Skin epidermis (tissue), 12 donors: Measurements from ENCODE around the gene NFASC.

Source experiments
- H3K27ac ChIP-seq, 21 experiments: fragments of 200-600 bp; sonication (generic) in 11 of 21; one replicate each; pipeline ENCODE4 v1.5.0; 2020; ENCODE audit warnings: mild to moderate bottlenecking in 3 of 21, inconsistent platforms in 2 of 21, moderate library complexity in 2 of 21
- H3K4me3 ChIP-seq, 7 experiments: fragments of 200-600 bp; sonication (generic) in 2 of 7; one replicate each; pipeline ENCODE4 v1.5.0; 2020; ENCODE audit warnings: inconsistent platforms in 2 of 7, mild to moderate bottlenecking in 2 of 7, moderate library complexity in 1 of 7

The NFASC gene

GRCh38 chr1:205017766-205018165 lies 147.1 kb downstream of the NFASC start:
- no peak overlapping the region for H3K4me3 ChIP-seq
- H3K27ac ChIP-seq = no peak overlapping the region

DNA sequence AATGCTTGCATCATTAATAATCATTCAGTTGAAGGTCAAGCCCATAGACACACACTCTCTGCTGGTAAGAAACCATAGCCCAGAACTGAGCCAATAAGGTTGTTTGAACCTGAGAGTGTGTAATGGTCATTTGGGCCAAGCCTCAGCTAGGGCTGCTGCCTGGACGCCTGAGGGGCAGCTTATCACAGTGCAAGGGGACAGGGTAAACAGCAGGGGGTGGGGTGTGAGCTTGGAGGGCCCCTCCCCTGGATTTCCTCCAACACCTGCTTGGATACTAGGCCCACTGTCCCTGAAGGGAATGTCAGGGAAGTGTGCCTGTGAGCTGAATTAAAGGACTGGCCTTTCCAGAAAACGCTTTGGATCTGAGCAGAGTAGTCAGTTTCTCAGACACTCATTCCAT lies 147.7 kb downstream of the NFASC start:
- no peak overlapping the region for H3K4me3 ChIP-seq
- H3K27ac ChIP-seq = no peak overlapping the region

- Histone ChIP-seq H3K27ac (no peak overlapping the region), H3K4me3 (no peak overlapping the region)
Observed at GRCh38 chr1:205020466-205020865, 149.8 kb downstream of the NFASC start.

- Histone ChIP-seq H3K27ac (no peak overlapping the region), H3K4me3 (no peak overlapping the region)
Observed at GRCh38 chr1:205024679-205025078, 154.0 kb downstream of the NFASC start.

DNA sequence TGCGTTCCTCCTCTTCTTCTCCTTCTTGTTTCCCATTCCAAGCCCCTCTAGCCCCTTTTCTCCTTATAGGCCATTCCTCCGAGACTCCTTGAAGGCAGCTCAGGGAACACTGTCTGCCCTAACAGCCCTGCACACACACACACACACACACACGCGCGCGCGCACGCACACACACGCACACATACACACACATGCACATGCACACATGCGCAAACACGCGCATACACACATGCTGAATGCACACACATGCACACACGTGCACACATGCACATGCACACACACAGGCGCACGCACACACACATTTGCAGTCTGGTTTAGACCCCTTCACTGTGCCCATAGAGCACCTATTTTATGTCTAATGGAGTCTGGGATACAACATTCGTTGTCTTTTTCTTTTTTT lies 154.6 kb downstream of the NFASC start:
- Histone ChIP-seq H3K4me3 (no peak overlapping the region), H3K27ac (no peak overlapping the region)

GRCh38 chr1:205026181-205026580 lies 155.5 kb downstream of the NFASC start:
- Histone ChIP-seq H3K4me3 (no peak overlapping the region), H3K27ac (no peak overlapping the region)

DNA sequence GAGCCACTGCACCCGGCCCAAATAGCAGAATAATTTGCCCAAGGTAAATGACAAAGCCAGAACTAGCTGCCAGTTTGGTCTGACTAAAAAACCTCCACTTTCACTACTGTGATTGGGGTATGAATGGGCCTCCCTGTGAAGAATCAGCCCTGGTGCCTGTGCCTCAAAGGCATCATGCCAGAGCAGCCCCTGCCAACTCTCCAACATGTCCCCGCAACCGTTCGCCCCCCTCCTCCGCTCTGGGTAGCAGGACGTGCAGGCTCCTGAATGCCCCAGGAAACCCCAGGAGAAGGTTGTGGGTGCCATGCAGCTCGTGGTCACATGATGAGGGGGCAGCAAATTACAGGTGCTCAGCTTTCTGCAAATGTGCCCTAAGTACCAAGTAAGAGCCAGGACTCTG lies 157.7 kb downstream of the NFASC start:
- no peak overlapping the region for H3K4me3 ChIP-seq
- H3K27ac ChIP-seq = no peak overlapping the region

- no peak overlapping the region for H3K4me3 ChIP-seq
- no peak overlapping the region for H3K27ac ChIP-seq
Observed at GRCh38 chr1:205028924-205029323, 158.3 kb downstream of the NFASC start.

DNA sequence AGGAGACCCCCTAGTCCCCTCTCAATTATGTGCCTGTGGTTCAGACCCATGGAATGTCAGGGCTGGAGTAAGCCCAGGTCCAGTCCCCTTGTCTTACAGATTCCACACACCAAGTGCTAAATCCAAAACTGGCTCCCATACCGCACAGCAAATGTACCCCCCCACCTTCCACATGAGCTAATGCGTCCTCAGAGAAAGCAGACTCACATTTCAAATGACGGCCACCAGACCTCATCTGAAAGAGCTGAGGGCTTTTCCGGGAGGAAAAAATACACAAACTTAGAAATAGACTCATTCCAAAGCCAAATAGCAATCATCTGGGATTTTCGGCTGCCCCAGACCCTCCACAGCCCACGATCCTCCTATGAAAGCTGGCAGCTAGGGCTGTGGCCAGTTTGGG lies 159.6 kb downstream of the NFASC start:
- Histone ChIP-seq H3K27ac (no peak overlapping the region), H3K4me3 (no peak overlapping the region)

DNA sequence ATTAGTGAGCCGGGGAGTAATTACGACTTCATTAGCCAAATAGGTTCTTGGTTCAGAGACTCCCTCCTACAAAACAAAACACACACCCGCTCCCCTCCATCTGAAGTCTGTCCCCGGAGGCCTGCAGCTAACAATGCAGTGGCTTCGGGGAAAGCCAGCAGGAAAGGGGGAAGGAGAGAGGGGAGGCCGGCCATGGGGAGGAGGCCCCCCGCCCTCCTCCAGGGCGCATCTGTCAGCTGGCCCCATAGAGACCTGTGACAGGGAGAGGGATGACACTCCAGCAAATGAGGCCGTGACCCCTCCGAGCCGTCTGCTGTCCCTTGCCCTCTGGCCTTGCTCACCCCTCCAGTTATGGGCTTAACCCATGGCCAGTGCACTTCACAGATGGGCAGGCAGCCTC lies 160.2 kb downstream of the NFASC start:
- Histone ChIP-seq H3K27ac (no peak overlapping the region), H3K4me3 (no peak overlapping the region)

DNA sequence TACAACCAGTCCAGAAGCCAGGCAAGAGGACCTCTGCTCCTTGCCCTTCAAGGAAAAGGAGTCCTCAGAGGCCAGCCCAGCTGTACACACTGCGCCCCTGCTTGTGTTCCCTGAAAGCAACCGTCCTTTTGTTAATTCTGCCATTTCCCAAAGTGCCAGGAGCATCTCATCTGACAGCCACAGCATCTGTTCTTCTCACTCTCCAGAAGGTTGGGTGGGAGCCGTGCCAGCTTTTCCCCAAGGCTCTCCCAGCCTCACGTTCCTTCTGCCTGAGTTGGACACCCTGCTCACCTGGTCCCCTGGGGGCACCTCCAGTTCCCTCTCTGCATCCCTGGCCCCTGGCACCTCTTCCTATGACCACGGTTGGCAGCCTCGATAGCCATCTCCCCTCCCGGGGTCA lies 161.8 kb downstream of the NFASC start:
- Histone ChIP-seq H3K4me3 (no peak overlapping the region), H3K27ac (no peak overlapping the region)

DNA sequence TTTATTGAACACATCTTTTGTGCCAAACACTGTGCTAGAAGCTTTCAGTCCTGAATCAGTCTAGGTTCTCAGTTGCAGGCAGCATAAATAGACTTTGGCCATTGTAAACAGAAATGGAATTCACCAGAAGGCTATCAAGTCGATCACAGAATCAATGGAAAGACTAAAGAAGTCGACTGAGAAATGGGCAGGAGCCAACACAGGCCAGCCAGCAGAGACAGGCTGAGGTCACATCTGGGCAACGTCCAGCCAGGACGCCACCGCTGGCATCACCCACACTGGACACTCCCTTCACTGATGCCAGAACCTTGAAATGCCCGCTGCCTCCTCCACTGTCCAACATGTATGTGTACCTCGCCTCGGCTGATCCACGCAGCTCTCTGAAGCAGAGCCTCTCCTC lies 166.9 kb downstream of the NFASC start:
- Histone ChIP-seq H3K4me3 (no peak overlapping the region), H3K27ac (no peak overlapping the region)

DNA sequence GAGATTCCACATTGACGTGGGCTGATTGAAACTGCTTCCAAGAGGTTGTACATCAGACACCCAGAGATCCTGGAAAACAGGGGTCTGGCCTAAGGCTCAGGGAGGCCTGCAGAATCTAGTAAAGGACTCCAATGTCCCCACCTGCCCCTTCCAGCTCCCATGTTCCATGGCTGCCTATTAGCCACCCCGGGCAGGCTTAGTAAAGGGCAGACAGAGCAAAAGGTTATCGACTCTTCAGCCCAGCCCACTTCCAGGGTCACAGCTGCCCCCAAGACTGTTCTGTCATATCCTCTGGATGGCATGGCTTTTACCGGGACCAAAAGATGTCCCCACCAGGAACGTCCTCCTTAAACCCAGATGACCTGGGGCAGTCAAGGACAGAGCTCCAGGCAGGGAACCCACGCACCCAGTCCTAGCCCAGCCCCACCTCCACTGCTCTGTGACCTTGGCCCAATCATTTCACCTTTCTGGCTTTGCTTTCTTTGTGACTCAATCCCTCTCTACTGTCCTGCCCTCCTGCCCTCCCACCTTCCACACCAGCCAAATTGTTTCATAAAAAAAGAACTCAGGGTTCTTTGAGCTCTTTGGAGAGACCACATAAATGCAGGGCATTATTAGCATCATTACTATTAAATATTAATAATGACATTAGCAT lies 167.6 kb downstream of the NFASC start:
- H3K4me3 ChIP-seq = no peak overlapping the region
- H3K27ac ChIP-seq = no peak overlapping the region

- H3K4me3 ChIP-seq = no peak overlapping the region
- no peak overlapping the region for H3K27ac ChIP-seq
Observed at GRCh38 chr1:205041001-205041715, 170.5 kb downstream of the NFASC start.

DNA sequence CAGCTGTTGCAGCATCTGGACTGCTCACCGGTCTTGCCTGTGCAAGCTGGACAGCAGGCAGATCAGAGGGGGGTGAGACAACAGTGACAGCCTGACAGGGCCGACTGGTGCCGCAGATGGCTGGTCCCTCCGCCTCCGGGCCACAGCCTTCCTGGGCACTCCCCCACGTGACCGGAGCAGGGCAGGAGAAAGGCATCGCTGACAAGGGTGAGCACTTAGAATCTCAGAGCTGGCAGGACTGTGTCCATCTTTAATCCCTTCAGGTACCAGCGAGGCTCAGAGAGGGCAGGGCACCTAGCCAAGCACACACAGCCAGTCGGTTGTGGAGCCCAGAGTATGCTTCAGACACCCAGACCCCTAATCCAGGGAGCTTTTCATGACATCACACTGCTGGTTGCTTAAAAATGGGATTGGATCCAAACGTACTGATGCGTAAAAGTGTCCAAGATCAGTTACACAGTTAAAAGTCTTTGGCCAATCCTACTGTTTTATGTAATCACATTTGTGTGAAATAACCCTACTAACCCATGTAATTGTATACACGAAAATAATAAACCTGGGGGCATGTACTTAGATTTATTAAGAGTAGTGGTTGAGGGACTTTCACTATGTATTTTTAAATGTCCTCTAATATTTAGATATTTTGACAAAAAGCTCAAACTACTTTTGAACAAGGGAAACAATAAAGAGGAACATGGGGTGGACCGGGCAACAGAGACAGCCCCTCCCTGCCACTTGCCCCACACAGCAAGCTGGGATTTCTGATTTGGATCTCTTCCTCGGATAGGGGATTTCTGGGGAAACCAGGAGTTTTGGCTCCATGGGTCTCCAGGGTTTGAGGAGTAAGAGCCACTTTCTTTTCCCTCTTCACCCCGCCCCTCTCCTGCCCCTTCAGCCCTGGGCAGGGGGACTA lies 171.6 kb downstream of the NFASC start:
- Histone ChIP-seq H3K27ac (no peak overlapping the region), H3K4me3 (no peak overlapping the region)

GRCh38 chr1:205042911-205043806 lies 172.5 kb downstream of the NFASC start, which contains the start of gene CNTN2:
Gene CNTN2, plus strand, starts transcription at chr1:205043212. Its CDS starts 9,974 bp downstream, at chr1:205053186.
- H3K27ac ChIP-seq = no peak within 1 kb of the TSS
- H3K4me3 ChIP-seq = no peak within 1 kb of the TSS

DNA sequence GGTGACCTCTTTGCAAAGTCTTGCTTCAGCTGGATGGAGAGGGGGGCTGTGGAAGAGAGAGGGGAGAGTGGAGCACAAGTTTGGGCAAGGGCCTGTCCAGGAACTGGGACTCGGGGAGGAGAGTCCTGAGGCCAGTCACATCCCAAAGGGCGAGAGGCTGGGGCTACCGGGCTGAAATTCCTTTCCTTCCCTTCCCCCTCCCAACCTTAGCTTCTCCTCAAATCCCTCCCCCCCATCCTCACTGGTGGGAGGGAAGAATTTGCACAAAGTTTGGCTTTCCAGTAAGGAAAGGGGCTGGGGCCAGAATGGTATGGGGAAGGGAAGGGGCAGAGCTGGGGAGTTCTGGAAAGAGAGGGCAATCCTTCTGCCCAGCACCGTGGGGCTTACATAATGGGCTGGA lies 173.2 kb downstream of the NFASC start:
- no peak overlapping the region for H3K27ac ChIP-seq

DNA sequence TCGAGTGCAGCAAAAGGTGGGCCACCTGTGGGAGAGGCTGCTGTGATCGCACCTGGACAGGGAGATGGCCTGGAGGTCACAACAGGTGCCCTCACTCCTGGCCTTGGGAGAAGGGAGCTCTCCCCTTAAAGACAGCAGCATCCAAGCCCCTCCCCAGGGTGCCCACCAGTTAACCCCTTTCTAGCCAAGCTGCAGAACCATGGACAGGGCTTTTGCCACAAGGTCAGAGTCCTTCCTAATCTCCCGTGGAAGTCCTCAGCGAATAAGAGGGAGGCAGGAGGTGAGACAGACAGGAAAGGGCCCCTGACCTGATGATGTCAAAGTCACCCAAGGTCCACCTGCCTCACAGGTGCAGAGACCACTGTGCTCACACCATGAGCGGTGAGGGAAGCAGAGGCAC lies 174.1 kb downstream of the NFASC start:
- Histone ChIP-seq H3K4me3 (no peak overlapping the region), H3K27ac (no peak overlapping the region)

More for the DNA sequence above, 173.2 kb downstream of the NFASC start:
- no peak overlapping the region for H3K4me3 ChIP-seq

DNA sequence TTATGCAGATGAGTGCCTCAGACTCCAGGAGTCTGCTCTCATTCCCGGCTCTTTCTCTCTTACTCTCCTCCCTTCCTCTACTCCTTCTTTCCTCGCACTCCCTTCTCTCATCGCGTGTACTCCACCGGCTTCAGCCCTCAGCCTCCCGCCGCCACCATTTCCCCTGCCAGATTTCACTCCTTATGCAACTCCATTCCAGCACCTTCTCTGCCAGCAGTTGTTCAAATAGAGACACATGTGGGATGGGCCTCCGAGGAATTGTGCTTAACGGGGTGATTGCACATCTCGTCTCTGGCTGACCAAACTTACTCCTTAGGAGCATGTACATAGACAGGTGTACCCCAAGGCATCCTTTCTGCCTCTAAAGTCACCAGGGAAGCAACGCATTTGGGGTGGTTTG lies 174.5 kb downstream of the NFASC start:
- no peak overlapping the region for H3K4me3 ChIP-seq
- no peak overlapping the region for H3K27ac ChIP-seq

DNA sequence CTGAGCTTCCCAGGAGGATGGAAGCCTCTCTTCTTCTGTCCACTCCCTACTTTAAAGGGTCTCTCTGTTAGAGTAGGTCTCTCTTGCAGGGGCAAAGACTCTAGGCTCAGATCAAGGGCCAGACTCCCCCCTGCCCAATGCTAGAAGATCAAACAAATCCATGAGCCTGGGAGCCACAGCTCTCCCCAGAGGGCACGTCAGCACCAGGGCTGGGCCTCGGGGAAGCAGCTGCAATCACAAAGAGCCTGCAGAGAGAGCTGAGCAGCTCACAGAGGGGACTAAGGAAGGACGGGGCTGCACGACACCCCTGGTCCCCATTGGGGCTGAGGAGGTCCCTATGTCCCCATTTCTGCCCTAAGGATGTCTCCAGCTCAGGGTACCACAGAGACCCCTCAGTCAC lies 176.2 kb downstream of the NFASC start:
- Histone ChIP-seq H3K27ac (no peak overlapping the region), H3K4me3 (no peak overlapping the region)
